Endothelial cell of umbilical vein (primary cell): ENCODE results near the gene KIAA1217. TPM values are rescaled to one million over a fixed set of nuclear protein-coding genes. Genes with fewer than 3 reads are reported as not detected.

ENCODE experiments used
- BruUV-seq: library from RNA; stranded (reverse); fragments of 400-500 nt; replicated peaks from 2 replicates; lab custom pipeline; 2021; lab: Mats Ljungman, UMichigan
- CTCF ChIA-PET: fragments of 300-600, 350-600 bp; sonication (Branson Sonifier 250); formaldehyde crosslinking; loops from one replicate; lab custom pipeline; 2021; ENCODE audit warnings: antibody characterized with exemption, inconsistent platforms; lab: Charles Lee
- POLR2A ChIA-PET: fragments of 300-600, 350-600 bp; sonication (Branson Sonifier 250); formaldehyde crosslinking; loops from one replicate; lab custom pipeline; 2021; ENCODE audit warnings: antibody characterized with exemption, inconsistent platforms; lab: Charles Lee
- DNase-seq: peaks from one replicate; pipeline ENCODE4 v3.0.0-alpha.2; 2011; ENCODE audit warnings: low read depth, low spot score
- FAIRE-seq: peaks from 2 replicates; lab custom pipeline; 2011; peaks lifted over from hg19 to GRCh38; lab: Jason Lieb, UNC
- H2AFZ ChIP-seq: 2 replicates; pipeline ENCODE4 v1.6.0; 2012; ENCODE audit warnings: low read depth, low read length, control low read depth, inconsistent platforms
- H3K27ac ChIP-seq: 2 replicates; pipeline ENCODE4 v1.5.1; 2011; ENCODE audit warnings: low read depth, mild to moderate bottlenecking, control low read depth, low read length, moderate library complexity; ENCODE audit not compliant: insufficient read depth
- H3K27me3 ChIP-seq, 2 experiments: 2 replicates each; pipeline versions ENCODE4 v1.6.0 to v1.6.1; 2011; ENCODE audit warnings: low read length in 2 of 2, mixed read lengths in 1 of 2; ENCODE audit not compliant: control insufficient read depth in 2 of 2, insufficient read depth in 2 of 2
- H3K36me3 ChIP-seq, 2 experiments: 2 replicates in 1 of 2; 3 replicates in 1 of 2; pipeline ENCODE4 v1.5.1; 2011; ENCODE audit warnings: low read length in 2 of 2, mild to moderate bottlenecking in 1 of 2, moderate library complexity in 1 of 2; ENCODE audit not compliant: control insufficient read depth in 2 of 2, insufficient read depth in 2 of 2; ENCODE audit errors: extremely low read depth in 1 of 2
- H3K4me1 ChIP-seq: 3 replicates; pipeline ENCODE4 v1.5.1; 2011; ENCODE audit warnings: mild to moderate bottlenecking, low read length; ENCODE audit not compliant: control insufficient read depth, insufficient read depth; ENCODE audit errors: extremely low read depth
- H3K4me2 ChIP-seq: 2 replicates; pipeline ENCODE4 v1.6.1; 2011; ENCODE audit warnings: low read length, control low read depth, mixed read lengths; ENCODE audit not compliant: insufficient read depth
- H3K4me3 ChIP-seq, 3 experiments: fragments of 200-600 bp in 1 of 3; sonication (generic), shearing (Covaris generic) in 1 of 3; replicated peaks in 1 of 3; 2 replicates each; pipeline ENCODE4 v1.5.1; 2011 to 2016; ENCODE audit warnings: control low read depth in 3 of 3, low read length in 3 of 3, mild to moderate bottlenecking in 2 of 3, inconsistent platforms in 1 of 3, low read depth in 1 of 3, moderate library complexity in 1 of 3; ENCODE audit not compliant: insufficient read depth in 1 of 3
- H3K79me2 ChIP-seq: 2 replicates; pipeline ENCODE4 v1.6.0; 2012; ENCODE audit warnings: low read length, inconsistent platforms; ENCODE audit not compliant: control insufficient read depth, insufficient read depth
- H3K9ac ChIP-seq: replicated peaks from 2 replicates; pipeline ENCODE3; 2011; ENCODE audit warnings: low read length, control low read depth; ENCODE audit not compliant: insufficient read depth; ENCODE audit errors: extremely low read depth
- H3K9me1 ChIP-seq: replicated peaks from 3 replicates; pipeline ENCODE4 v1.6.0; 2011; ENCODE audit warnings: mild to moderate bottlenecking, low read length; ENCODE audit not compliant: control insufficient read depth, insufficient read depth; ENCODE audit errors: extremely low read depth
- H3K9me3 ChIP-seq: replicated peaks from 2 replicates; pipeline ENCODE4 v1.5.1; 2012; ENCODE audit warnings: low read length, inconsistent platforms; ENCODE audit not compliant: control insufficient read depth, insufficient read depth
- H4K20me1 ChIP-seq: replicated peaks from 2 replicates; pipeline ENCODE3; 2011; ENCODE audit warnings: mild to moderate bottlenecking, low read length; ENCODE audit not compliant: control insufficient read depth, insufficient read depth; ENCODE audit errors: extremely low read depth
- CTCF ChIP-seq, 2 donors: IDR thresholded peaks; 1 replicate in 1 of 2; 2 replicates in 1 of 2; pipeline ENCODE4 v1.5.1; 2011; ENCODE audit warnings: low read length in 2 of 2, mild to moderate bottlenecking in 2 of 2, moderate library complexity in 2 of 2, control low read depth in 1 of 2, inconsistent platforms in 1 of 2, low read depth in 1 of 2; ENCODE audit not compliant: insufficient read depth in 1 of 2; ENCODE audit errors: extremely low read depth in 1 of 2
- EZH2 ChIP-seq: IDR thresholded peaks from 2 replicates; pipeline ENCODE4 v1.6.1; 2012; ENCODE audit warnings: borderline replicate concordance, low read depth, mild to moderate bottlenecking, moderate library complexity, low read length, inconsistent platforms; ENCODE audit not compliant: severe bottlenecking
- FOS ChIP-seq: IDR thresholded peaks from 2 replicates; pipeline ENCODE4 v1.6.1; 2011; ENCODE audit warnings: mild to moderate bottlenecking, low read length, moderate library complexity, borderline replicate concordance; ENCODE audit not compliant: insufficient read depth
- GATA2 ChIP-seq: IDR thresholded peaks from 2 replicates; pipeline ENCODE4 v1.7.0; 2011; ENCODE audit warnings: low read depth, mild to moderate bottlenecking, moderate library complexity, mixed read lengths, low read length; ENCODE audit not compliant: insufficient read length, insufficient read depth
- JUN ChIP-seq: IDR thresholded peaks from 2 replicates; pipeline ENCODE4 v1.6.1; 2011; ENCODE audit warnings: borderline replicate concordance, low read depth; ENCODE audit not compliant: insufficient read length, insufficient read depth
- MAX ChIP-seq: IDR thresholded peaks from 2 replicates; pipeline ENCODE4 v1.6.1; 2011; ENCODE audit not compliant: insufficient read depth, insufficient read length
- MYC ChIP-seq: IDR thresholded peaks from one replicate; pipeline ENCODE4 v1.6.1; 2011; ENCODE audit warnings: mild to moderate bottlenecking, low read depth, low read length
- POLR2A ChIP-seq: IDR thresholded peaks from 2 replicates; pipeline ENCODE4 v1.6.1; 2012; ENCODE audit warnings: low read depth, mild to moderate bottlenecking, control low read depth, low read length
- POLR2AphosphoS5 ChIP-seq: IDR thresholded peaks from 2 replicates; pipeline ENCODE4 v1.6.1; 2012; ENCODE audit warnings: low read depth, mild to moderate bottlenecking, control low read depth, low read length, moderate library complexity; ENCODE audit not compliant: insufficient read depth
- dilution Hi-C: fragments of 300-500 bp; cut with MboI; formaldehyde crosslinking; loops from one replicate; pipeline ENCODE4 v1.15.0; 2019; ENCODE audit warnings: low sequenced_read_pairs; ENCODE audit not compliant: extremely low pct_ligation_motif_present
- intact Hi-C: fragments of 100-400 bp; cut with micrococcal nuclease; formaldehyde crosslinking; loops from one replicate; pipeline ENCODE4 v1.10.0; 2022
- polyA plus RNA-seq, 4 experiments: library from polyadenylated mRNA; depleted of rRNA in 3 of 4; stranded (reverse) in 3 of 4; unstranded in 1 of 4; fragments of >200 nt; gene quantifications; 2 replicates each; pipeline versions ENCODE4 v1.2.1 to v1.2.3, GENCODE V29; 2011 to 2012; ENCODE audit warnings: missing spikeins in 1 of 4
- total RNA-seq: library from RNA; stranded (reverse); gene quantifications from 2 replicates; pipeline ENCODE4 v1.2.3, GENCODE V29; 2021

The KIAA1217 gene
- total and polyA plus RNA-seq, 2 donors (not counting 3 experiments of a cell fraction or from before 2014, with no cell fraction given) = 0.83 to 10.3 TPM

DNA sequence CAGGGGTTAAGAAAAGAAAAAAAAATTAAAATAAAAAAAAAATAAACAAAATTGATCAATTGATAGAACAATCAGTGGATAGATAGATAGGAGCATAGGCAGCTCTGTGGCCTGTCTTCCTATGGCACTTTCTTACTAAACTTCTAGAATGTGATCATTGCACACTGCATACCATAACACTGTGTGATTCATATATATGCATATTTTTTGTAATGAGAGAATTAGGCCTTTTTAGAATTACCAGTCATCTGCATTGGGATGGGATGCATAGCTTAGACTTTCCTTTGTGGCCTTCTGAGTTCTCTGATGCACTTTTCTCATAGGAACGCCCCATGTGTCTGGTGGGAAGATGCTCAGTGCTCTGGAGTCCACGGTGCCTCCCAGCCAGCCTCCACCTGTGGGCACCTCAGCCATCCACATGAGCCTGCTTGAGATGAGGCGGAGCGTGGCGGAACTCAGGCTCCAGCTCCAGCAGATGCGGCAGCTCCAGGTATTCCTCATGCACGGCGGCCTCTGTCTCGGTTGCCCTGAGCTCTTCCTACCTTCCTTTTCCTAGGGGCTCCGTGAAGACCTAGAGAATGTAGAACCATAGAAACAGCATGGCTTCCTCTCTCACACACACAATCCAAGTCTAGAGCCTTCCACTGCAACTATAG, 292.2 kb downstream of the KIAA1217 start:
- FAIRE-seq = no peak
- Histone ChIP-seq H3K9me3 (no peaks in the 10 kb centered on the region), H3K4me2 (no peak overlapping the region), H3K36me3 (no peaks in the 10 kb centered on the region), H3K4me1 (no peaks in the 10 kb centered on the region), H2AFZ (no peak overlapping the region), H3K27me3 (peaks cover 0 to 2% of the 10 kb centered on the region in 2 experiments), H3K79me2 (no peaks in the 10 kb centered on the region), H3K4me3 (no peak overlapping the region), H4K20me1 (no peaks in the 10 kb centered on the region), H3K27ac (no peak overlapping the region), H3K9ac (no peak overlapping the region), H3K9me1 (no peaks in the 10 kb centered on the region)
- dilution Hi-C loops = no loop called here
- DNase-seq = no peak
- BruUV-seq = no TSS peak
- ChIA-PET POLR2A (no interaction called here), CTCF (interaction anchor here (0.8 to 0.9 kb wide), 2 partner anchors 17 to 117 kb away, joined by 3 read pairs; no protein-coding TSS in a partner anchor)
- TF ChIP-seq FOS (no peak), POLR2A (no peak), CTCF (IDR thresholded peaks at IDR 0.05; ENCODE audit: extremely low read depth in 1 of 2, insufficient read depth in 1 of 2, low read depth in 1 of 2, low read length in 2 of 2) (no peak), POLR2AphosphoS5 (no peak), JUN (no peak), MAX (no peak), MYC (no peak), EZH2 (no peak), GATA2 (no peak)
- intact Hi-C loops = loop anchor here (5.0 kb wide), 1 partner anchor 509 kb away; no protein-coding TSS in a partner anchor
